GM19193 (cell line): ENCODE results near the gene LCAT.
A peak's percentile ranks its signal among the peaks of the same experiment; 100 is the strongest.

Experiments
- POLR2A ChIP-seq: IDR thresholded peaks from 4 replicates; pipeline ENCODE4 v1.6.1; 2011; ENCODE audit not compliant: insufficient read depth, insufficient read length; ENCODE audit errors: extremely low read depth

LCAT gene

DNA sequence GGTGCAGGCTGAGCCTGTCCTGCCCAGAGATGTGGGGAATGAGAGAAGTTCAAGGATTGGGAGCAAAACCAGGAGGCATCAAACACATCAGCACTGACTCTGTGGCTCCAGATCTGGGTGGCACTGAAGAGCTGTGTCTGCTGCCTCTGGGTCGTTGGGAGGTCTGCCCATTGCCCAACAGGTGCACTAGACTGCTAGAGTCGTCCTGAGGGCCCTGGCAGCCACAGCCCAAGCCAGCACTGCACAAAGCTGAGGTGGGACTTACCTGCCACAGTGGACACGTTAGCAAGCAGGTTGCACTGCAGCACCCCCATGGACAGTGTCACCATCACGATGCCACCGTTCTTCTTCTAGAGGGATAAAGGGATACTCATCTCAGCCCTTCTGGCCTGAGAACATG, 33.1 kb upstream of the LCAT start:
- no peak for TF ChIP-seq POLR2A

DNA sequence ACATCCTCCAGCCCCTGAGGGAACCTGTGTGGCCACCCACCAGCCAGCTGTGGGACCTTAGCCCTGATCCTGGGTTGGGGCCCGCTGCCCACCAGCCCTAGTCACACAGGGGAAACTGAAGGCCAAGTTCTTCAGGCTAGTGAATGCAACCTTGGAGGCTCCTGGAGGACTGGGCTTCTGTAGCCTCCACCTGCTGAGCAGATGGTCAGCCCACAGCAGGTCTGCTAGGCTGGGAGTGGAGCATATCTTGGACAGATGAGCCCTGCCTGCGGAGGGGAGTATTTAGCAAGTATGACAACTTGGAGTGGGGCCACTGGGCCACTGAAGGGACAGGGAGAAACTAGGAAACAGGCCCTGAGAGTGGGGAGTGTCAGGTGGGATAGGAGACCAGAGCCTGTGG, 32.3 kb upstream of the LCAT start:
- TF ChIP-seq POLR2A: no peak

DNA sequence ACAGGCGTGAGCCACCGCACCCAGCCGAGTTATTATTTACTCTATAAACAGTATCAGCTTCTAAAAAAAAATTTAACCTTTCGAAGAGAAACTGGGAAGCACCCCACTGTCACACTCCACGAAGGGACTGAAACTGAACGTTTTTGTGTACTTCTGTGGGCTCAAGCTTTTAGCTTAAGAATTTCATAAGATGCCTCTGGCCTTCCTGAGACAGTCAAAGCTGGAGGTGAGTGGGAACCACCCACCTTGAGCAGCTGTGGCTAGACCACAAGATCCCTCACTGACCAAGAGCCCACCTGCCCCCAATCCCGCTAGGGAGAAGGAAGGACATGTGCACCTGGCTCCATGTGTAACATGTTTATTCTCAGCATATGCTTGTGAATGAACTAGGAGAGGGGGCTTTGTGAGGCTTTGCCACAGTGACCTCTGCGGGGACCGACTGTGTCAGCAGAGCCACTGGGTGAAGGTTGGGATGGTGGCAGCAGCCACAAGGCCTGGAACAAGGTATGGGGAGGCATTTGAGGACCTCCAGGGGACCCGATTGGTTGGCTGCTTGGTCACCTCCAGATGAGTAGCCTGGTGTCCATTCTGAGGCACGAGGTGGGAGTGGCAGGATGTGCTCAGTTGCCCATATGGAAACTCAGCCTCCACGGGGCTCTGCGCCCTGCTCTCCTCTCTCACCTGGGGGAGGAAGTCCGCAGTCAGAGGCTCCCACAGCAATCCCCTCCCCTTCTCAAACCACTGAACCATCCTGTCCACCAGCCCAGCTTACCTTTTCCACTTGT, 31.6 kb upstream of the LCAT start:
- no peak for TF ChIP-seq POLR2A

DNA sequence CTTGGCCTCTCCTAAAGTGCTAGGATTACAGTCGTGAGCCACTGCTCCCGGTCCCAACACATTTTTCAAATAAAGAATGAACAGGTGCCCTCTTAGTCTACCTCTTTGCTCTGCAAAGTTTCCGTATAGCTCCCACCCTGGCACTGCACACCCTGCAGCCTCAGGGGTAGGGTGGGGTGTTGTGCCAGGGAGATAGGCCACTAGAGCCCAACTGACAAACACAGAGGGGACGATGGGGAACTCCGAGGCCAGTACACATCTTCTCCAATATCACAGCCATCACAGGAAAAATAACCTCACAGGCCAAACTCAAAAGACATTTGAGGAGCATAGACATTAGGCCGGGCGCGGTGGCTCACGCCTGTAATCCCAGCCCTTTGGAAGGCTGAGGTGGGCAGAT, 27.2 kb upstream of the LCAT start:
- TF ChIP-seq POLR2A: no peak

DNA sequence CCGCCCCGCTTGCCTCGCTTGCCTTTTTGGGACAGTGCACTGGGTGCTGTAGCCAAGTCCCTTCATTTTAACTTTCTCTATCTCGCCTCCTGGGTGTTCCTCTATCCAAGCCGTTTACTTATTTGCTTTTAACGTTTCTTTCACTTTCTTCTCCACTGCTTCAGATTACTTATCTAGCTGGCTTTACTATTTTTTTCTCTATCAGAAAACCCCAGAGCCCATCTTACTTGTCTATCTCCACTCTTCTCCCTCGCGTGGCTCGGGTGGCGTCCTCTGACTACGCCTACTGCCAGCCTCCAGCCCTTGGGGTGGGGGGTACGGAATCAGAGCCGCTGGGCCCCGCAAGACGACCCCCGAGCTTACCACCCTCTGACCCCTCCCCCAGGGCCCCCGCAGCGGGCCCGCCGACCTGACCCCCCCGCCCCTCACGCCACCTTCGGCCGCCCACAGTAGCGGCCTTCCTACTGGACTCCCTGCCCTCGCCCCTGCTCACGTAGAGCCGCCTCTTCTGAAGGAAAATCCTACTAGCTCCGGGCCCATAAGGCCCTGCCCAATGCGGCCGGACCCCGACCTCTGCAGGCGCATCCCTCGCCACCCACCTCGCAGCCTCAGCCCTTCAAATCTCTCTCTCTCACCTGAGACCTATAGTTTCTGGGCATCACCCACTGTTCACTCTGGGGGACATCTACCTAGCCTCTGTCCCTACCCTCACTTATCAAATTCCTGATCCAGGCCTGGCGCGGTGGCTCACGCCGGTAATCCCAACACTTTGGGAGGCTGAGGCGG, 25.5 kb upstream of the LCAT start:
- no peak for TF ChIP-seq POLR2A

DNA sequence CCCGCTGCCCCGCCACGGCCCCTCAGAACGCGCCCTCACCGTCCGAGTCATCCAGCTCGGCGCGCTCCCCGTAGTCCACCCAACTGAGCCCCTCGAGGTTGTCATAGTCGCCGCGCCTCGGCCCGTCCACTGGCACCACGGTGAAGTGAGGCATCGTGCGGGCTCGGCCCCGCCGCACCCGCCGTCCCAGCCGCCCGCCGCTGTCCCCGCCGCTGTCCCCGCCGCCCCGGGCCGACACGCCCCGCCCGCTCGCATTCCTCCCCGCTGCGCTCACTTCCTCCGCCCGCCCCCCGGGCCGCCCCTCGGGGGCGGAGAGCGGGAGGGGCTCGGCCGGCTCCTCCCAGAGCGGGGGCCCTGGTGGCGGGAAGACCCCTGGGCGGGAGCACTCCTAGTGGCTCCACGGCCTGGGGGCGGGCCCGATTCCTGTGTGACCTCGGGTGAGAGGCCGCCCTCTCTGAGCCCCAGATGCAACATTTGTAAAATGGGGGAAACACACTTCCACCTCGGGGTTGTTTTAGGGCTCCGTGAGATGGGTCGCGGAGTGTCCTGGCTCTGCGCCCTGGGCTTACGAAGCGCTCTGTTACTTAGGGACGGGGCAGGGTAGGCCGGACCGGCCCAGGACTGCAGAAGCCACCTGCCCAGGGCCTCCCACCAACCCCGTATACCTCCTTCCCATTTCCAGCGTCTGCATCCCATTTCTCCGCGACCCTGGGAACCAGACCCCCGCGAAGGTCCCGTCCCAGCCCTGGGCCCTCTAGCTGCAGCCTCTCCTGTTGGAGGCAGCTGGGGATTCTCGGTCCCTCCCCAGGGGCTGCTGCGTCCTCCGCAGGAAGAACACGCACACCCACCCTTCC, 24.7 kb upstream of the LCAT start, which contains the start of gene SLC12A4:
Gene SLC12A4, minus strand, starts transcription at position 238 of the 854 bp plus-strand sequence. Its CDS starts 84 bp downstream, at position 154.
- TF ChIP-seq POLR2A: peak; percentile 71

DNA sequence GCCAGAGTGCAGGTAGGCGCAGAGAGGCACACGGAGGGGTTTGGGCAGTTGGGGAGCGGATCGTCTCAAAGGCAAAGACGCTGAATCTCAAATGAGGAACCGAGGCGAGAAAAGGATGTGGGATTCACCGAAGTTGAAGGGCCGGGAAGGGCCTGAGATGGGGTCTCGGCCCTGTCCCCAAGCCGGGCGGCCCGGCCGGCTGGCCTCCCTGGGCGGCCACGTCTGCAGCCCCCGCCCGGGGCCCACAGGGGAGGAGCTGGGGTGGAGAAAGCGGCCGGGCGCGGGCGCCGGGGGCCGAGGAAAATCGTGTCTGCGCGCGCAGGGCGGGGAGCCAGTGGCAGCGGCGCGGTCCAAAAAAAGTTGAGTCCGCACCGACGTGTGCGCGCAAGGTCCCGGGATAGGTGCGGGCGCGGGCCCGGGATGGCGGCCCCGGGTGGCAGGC, 24.1 kb upstream of the LCAT start:
- TF ChIP-seq POLR2A: no peak

DNA sequence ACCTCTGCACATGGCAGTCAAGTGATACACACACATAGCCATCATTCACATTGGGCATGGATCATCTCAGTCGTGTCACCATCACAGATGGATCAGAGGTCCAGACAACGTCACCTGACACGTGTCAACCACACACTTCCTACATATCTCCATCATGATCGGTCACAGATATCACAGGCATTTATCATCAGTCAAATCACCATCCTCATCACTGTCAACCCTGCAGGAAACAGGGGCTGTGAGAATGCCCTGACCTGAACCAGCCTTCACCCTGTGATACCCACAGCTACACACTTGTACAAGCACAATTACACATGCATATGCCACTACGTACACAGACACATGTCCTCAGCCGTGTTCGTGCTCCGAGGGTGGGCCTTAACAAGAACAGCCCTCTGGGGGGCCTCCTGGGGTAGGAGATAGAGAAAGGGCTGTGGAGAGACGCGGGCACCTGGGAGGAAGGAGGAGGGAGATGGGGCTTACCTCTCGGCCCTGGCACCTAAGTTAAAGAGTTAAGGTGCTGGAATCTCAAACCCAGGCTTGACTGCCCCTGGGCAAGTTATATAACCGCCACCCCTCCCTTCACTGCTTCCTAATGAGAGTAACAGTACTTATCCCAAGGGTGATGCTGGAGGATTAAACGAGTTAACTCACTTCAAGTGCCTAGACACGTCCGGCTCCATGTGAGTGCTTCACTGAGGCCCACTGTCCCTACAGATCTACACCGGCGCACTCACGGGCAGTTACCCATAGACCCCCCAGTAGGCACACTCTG, 23.4 kb upstream of the LCAT start:
- no peak for TF ChIP-seq POLR2A

DNA sequence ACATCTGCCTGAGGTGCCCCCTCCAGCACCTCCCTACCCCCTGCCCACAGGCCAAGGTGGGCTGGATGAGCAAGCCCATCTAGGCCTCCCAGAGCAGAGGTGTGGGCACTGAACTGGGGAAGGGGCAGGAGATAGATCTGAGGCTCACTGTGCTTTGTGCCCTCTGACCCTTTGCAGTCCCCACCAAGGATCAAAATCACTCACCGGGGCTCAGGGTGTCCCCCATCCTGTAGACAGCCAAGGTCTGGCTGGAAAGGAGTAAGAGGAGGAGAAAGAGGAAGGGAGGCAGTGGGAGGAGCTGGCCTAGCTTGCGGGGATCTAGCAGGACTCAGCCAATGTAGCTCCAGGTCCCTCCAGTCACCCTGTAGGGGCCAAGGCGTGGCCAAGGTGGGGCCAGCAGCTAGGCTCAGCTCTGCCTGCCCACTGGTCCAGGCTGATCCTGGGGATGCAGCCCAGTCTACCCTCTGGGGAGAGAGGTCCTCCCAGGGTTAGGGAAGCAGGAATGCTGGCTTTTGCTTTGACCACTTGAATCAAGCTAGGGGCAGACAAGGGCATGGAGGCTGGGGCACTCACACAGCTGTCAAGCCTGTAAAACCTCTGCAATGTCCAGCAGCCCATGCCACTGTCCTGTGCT, 22.7 kb upstream of the LCAT start:
- no peak for TF ChIP-seq POLR2A

DNA sequence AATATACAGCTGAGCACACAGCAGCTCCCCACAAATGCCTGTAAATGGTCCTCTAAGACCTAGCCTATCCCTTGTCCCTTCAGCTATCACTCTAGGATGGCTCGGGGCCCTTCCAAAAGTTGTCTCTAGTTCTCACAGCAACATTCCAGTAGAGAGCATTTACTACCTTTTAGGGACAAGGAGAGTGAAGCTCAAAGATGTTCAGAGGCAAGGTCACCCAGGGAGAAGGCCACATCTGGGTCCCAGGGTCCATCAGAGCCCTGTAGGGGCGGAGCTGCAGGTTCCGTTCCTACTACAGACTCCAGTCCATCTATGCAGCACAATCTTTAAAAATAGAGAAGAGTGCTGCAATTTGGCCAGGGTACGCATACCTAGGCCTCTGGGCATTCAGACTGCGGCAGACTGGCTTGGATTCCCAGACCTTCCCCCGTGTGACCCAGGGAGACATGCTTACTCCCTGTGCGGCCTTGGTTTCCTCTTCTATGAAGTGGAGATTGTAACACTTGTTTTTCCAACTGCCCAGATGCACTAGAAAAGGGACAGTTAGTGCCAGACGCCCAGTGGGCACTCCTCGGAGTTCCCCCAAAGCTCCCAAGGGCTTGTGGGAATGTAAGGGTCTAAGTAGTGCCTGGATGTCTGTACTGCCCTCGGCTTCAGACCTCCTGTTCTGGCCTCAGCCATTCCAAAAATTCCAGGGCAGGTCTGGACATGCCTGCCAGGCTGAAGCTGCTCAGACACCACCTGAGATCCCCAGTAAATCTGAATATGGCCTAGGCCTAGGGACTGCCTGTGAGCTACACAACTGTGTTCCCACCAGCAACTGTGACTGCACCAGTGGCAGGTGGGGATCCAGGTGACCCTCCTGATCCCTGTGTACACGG, 22.0 kb upstream of the LCAT start:
- no peak for TF ChIP-seq POLR2A

DNA sequence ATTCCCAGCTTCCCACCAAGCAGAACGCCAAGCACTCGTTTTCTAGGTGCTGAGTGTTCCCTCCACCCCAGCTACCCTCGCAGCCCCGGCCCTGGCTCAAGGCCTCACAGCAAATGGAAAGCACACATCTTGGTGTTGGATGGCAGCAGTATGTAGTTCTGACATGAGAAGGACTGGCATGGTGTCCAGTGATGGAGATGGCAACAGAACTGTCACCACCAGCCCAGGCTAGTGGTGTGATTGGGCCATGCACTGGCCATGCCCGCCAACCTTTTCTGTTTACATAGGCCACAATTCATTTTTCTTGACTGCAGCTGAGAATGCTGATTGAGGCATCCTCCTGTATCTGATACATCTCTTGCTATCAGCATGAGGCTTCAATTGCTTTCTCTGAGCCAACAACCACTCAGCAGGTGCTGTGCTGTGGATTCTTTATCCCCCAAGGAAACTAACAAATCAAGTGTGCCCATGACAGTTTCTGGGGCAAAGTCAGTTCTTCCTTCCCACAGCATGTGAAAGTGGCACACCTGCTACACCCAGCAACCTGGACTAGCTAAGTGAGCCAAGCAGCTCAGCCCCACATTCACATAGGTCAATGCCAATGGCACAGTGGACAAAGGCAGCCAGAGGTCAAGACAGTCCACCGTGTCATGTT, 20.7 kb upstream of the LCAT start:
- no peak for TF ChIP-seq POLR2A

DNA sequence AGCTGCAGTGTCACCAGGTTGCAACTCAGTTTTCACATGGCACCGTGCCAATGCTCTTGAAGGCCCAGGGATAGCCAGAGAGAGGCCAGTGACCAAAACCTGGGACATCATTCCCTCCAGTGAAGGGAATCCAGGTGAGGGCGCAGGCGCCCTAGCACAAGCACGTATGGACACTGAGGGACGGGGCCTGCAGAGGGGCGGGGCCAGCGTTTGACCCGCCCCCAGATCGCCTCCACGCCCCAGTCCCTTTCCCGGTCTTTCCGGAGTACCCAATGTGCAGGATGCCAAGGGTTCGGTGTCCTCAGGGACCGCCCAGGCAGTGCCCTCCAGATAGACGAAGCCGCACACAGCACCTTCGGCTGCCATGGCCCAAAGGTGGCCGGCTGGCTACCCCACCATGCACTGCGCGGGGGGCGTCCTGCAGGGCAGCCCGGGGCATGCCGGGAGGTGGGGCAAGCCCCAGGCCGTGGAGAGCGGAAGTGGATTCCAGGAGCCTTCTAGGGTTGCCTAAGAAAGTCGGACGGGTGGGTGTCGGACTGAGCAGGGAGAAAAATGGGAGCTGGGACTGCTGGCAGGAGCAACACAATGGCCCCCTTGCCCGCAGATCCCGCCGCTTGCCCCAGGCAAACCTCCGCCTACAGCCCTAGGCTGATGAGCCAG, 19.9 kb upstream of the LCAT start:
- TF ChIP-seq POLR2A: no peak
